MM.1S (cell line): ENCODE results near the gene GSG1L.

Experiments used
- DNase-seq: peaks from one replicate; pipeline ENCODE4 v3.0.0-alpha.2; 2015
- H2AFZ ChIP-seq: fragments of 300-600 bp; sonication (generic); 2 replicates; pipeline ENCODE4 v1.6.0; 2016; ENCODE audit warnings: antibody characterized with exemption, low read length
- H3F3A ChIP-seq: fragments of 300-600 bp; sonication (generic); 2 replicates; pipeline ENCODE4 v1.6.1; 2016; ENCODE audit warnings: mild to moderate bottlenecking, antibody characterized with exemption, low read length, moderate library complexity, mixed read lengths; ENCODE audit not compliant: insufficient read depth
- H3K27ac ChIP-seq: fragments of 300-600 bp; sonication (generic); 2 replicates; pipeline ENCODE4 v1.5.1; 2016; ENCODE audit warnings: mild to moderate bottlenecking, low read length
- H3K27me3 ChIP-seq: fragments of 300-600 bp; sonication (generic); replicated peaks from 2 replicates; pipeline ENCODE4 v1.6.0; 2016; ENCODE audit warnings: low read length; ENCODE audit not compliant: insufficient read depth
- H3K36me3 ChIP-seq: fragments of 300-600 bp; sonication (generic); replicated peaks from 2 replicates; pipeline ENCODE4 v1.6.1; 2016; ENCODE audit warnings: mild to moderate bottlenecking, low read length, mixed read lengths; ENCODE audit not compliant: insufficient read depth
- H3K4me1 ChIP-seq: fragments of 300-600 bp; sonication (generic); 2 replicates; pipeline ENCODE4 v1.6.1; 2016; ENCODE audit warnings: low read length, mixed read lengths
- H3K4me2 ChIP-seq: fragments of 300-600 bp; sonication (generic); 2 replicates; pipeline ENCODE4 v1.6.0; 2016; ENCODE audit warnings: low read depth, low read length
- H3K4me3 ChIP-seq: fragments of 300-600 bp; sonication (generic); 2 replicates; pipeline ENCODE4 v1.5.1; 2016; ENCODE audit warnings: low read length, mixed read lengths
- H3K79me2 ChIP-seq: fragments of 300-600 bp; sonication (generic); 2 replicates; pipeline ENCODE4 v1.6.1; 2016; ENCODE audit warnings: mixed run types, low read length, mixed read lengths
- H3K9ac ChIP-seq: fragments of 300-600 bp; sonication (generic); 2 replicates; pipeline ENCODE4 v1.6.1; 2016; ENCODE audit warnings: low read length, mixed read lengths
- H3K9me2 ChIP-seq: fragments of 300-600 bp; sonication (generic); replicated peaks from 2 replicates; pipeline ENCODE4 v1.6.1; 2016; ENCODE audit warnings: mild to moderate bottlenecking, low read length, mixed read lengths; ENCODE audit not compliant: insufficient read depth
- H3K9me3 ChIP-seq: fragments of 300-600 bp; sonication (generic); replicated peaks from 2 replicates; pipeline ENCODE4 v1.6.1; 2016; ENCODE audit warnings: mild to moderate bottlenecking, low read length, mixed read lengths; ENCODE audit not compliant: insufficient read depth
- H4K20me1 ChIP-seq: fragments of 300-600 bp; sonication (generic); 2 replicates; pipeline ENCODE4 v1.6.1; 2016; ENCODE audit warnings: mild to moderate bottlenecking, low read length, moderate library complexity, mixed read lengths; ENCODE audit not compliant: insufficient read depth
- CTCF ChIP-seq: fragments of 300-600 bp; sonication (generic); IDR thresholded peaks from 2 replicates; pipeline ENCODE4 v1.5.1; 2016; ENCODE audit warnings: antibody characterized with exemption, low read length, mixed read lengths
- EZH2 ChIP-seq: fragments of 300-600 bp; sonication (generic); optimal IDR thresholded peaks from 2 replicates; pipeline ENCODE3; 2017; ENCODE audit warnings: low read depth, mild to moderate bottlenecking, antibody characterized with exemption, low read length, mixed read lengths
- EZH2phosphoT487 ChIP-seq: fragments of 300-600 bp; sonication (generic); IDR thresholded peaks from 2 replicates; pipeline ENCODE4 v1.6.1; 2018; ENCODE audit warnings: antibody characterized with exemption, low read length

GSG1L gene

GRCh38 chr16:27928542-27928941 is 135.0 kb downstream of the GSG1L start:
- Histone ChIP-seq H3K36me3 (no peaks in the 10 kb centered on the region), H2AFZ (no peak overlapping the region), H3K4me3 (no peak overlapping the region), H3K4me2 (no peak overlapping the region), H3K9me3 (no peaks in the 10 kb centered on the region), H3K9me2 (no peaks in the 10 kb centered on the region), H3K27ac (no peak overlapping the region), H3K79me2 (no peaks in the 10 kb centered on the region), H3K4me1 (no peaks in the 10 kb centered on the region), H4K20me1 (no peaks in the 10 kb centered on the region), H3K9ac (no peak overlapping the region), H3K27me3 (peaks cover 25% of the 10 kb centered on the region; the same call in 1 of the 2 replicates), H3F3A (no peaks in the 10 kb centered on the region)
- DNase-seq = no peak
- TF ChIP-seq EZH2phosphoT487 = no peak
- TF ChIP-seq CTCF = no peak
- TF ChIP-seq EZH2 = no peak

DNA sequence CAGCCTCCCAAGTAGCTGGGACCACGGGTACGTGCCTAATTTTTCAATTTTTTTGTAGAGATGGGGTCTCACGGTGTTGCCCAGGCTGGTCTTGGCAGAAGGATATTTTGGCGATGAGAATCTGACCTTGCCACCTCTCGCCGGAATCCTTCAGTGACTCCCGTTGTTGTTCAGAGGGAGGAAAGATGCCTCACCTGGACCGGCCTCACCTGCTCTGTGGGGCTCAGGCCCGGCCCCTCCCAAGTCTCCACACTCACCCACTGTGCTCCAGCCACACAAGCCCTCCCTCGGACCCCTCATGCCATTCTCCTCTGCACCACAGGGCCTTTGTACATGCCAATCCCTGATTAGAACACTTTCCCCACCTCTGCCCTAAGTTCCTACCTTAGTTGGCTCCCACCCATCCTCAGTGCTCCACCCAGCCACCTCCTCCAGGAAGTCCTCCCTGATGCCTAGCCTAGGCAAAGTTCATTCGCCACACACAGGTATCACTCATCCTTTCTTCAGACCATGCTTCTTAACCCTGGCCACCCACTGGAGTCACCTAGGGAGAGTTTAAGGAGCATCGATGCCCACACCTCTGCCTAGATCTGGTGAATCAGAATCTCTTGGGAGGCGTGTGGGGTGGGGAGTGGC is 136.1 kb downstream of the GSG1L start:
- Histone ChIP-seq H3K36me3 (no peaks in the 10 kb centered on the region), H4K20me1 (no peaks in the 10 kb centered on the region), H3K27ac (no peak overlapping the region), H3K9me2 (no peaks in the 10 kb centered on the region), H3K4me2 (no peak overlapping the region), H3K9me3 (no peaks in the 10 kb centered on the region), H3F3A (no peaks in the 10 kb centered on the region), H3K4me1 (no peaks in the 10 kb centered on the region), H3K9ac (no peak overlapping the region), H3K27me3 (peaks cover 25% of the 10 kb centered on the region; the same call in 1 of the 2 replicates), H3K79me2 (no peaks in the 10 kb centered on the region), H2AFZ (no peak overlapping the region), H3K4me3 (no peak overlapping the region)
- no peak for DNase-seq
- TF ChIP-seq EZH2 (no peak), CTCF (no peak), EZH2phosphoT487 (no peak)

DNA sequence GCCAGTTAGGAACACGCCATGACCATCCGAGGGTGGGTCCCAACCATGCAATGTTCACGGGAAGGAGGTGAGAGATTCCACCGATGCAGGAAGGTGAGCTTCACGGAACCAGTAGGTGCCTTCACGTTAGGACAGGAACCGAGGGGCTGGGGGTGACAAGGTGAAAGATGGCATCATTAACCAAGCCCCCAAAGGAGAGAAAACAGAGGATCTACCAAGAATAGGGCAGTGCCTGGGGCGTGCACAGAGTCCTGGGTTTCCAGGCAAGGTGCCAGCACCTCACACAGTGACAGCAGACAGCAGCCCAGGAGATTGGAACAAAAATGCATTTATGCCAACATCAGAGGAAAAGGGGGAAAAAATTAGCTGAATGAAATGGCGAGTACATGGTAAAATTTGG is 137.9 kb downstream of the GSG1L start:
- Histone ChIP-seq H3K4me1 (no peaks in the 10 kb centered on the region), H3K79me2 (no peaks in the 10 kb centered on the region), H3K9me3 (no peaks in the 10 kb centered on the region), H3K9ac (no peak overlapping the region), H3K4me2 (no peak overlapping the region), H3K4me3 (no peak overlapping the region), H3K27me3 (peaks cover 27% of the 10 kb centered on the region; the same call in 1 of the 2 replicates), H2AFZ (no peak overlapping the region), H3F3A (no peaks in the 10 kb centered on the region), H3K36me3 (no peaks in the 10 kb centered on the region), H4K20me1 (no peaks in the 10 kb centered on the region), H3K27ac (no peak overlapping the region), H3K9me2 (no peaks in the 10 kb centered on the region)
- TF ChIP-seq EZH2phosphoT487 (no peak), EZH2 (no peak), CTCF (no peak)
- no peak for DNase-seq
